ENCODE data around the gene ZNF469. TPM values are rescaled to one million over a fixed set of nuclear protein-coding genes. Genes with fewer than 3 reads are reported as not detected.

Gene ZNF469
- total and polyA plus RNA-seq, 11 donors = 0.48 to 2.8 (median 1.00) TPM

DNA sequence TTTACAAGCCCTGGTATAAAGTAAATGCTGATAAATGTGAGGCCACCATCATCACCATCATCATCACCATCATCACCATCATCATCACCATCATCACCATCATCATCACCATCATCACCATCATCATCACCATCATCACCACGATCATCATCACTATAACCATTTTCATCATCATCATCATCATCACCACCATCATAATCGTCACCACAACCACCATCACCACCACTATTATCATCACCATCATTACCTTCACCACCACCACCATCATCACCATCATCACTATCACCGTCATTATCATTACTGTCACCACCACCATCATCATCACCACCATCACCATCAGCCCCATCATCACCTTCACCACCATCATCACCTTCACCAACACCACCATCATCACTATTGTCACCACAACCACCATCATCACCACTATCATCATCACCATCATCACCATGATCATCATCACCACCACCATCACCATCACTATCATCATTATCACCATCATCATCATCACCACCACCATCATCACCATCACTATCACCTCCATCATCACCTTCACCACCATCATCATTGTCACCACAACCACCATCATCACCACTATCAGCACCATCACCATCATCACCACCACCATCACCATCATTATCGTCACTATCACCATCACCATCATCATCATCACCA, 16.6 kb upstream of the ZNF469 start:
- Histone ChIP-seq H3K36me3 (no peaks in the 10 kb centered on the region), H3K27ac (no peak overlapping the region), H3K9me3 (peaks cover 0 to 17% (median 0%) of the 10 kb centered on the region in 12 donors), H3K4me1 (no peaks in the 10 kb centered on the region), H3K27me3 (peaks cover 0 to 13% (median 0%) of the 10 kb centered on the region in 9 donors), H3K4me3 (no peak overlapping the region)
- ATAC-seq (no peak), DNase-seq (no peak)
- 70 to 81% (median 74%) methylated on average over 4 of the region's 4 CpGs for WGBS, 4 donors
- intact Hi-C loops (cut with DNase I) = no loop called here
- no peak for TF ChIP-seq POLR2A (IDR thresholded peaks at IDR 0.05)
- TF ChIP-seq, protein P1, sequence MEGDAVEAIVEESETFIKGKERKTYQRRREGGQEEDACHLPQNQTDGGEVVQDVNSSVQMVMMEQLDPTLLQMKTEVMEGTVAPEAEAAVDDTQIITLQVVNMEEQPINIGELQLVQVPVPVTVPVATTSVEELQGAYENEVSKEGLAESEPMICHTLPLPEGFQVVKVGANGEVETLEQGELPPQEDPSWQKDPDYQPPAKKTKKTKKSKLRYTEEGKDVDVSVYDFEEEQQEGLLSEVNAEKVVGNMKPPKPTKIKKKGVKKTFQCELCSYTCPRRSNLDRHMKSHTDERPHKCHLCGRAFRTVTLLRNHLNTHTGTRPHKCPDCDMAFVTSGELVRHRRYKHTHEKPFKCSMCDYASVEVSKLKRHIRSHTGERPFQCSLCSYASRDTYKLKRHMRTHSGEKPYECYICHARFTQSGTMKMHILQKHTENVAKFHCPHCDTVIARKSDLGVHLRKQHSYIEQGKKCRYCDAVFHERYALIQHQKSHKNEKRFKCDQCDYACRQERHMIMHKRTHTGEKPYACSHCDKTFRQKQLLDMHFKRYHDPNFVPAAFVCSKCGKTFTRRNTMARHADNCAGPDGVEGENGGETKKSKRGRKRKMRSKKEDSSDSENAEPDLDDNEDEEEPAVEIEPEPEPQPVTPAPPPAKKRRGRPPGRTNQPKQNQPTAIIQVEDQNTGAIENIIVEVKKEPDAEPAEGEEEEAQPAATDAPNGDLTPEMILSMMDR (IDR thresholded peaks at IDR 0.05) = no peak

DNA sequence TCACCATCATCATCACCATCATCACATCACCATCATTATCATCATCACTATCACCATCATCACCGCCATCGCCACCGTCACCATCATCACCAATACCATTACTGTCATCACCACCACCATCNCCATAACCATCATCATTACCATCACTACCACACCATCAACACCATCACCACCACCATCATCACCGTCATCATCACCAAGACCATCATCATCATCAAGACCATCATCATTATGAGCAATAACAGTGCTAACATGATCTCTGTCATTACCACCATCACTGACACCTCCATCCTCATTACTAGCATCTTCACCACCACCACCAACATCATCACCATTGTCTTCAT, 16.1 kb upstream of the ZNF469 start:
- DNase-seq (peak in 1 of 5 donors; percentile 11), ATAC-seq (no peak)
- Histone ChIP-seq H3K27ac (no peak overlapping the region), H3K9me3 (peaks cover 0 to 17% (median 0%) of the 10 kb centered on the region in 12 donors), H3K4me1 (no peaks in the 10 kb centered on the region), H3K4me3 (no peak overlapping the region), H3K36me3 (no peaks in the 10 kb centered on the region), H3K27me3 (peaks cover 0 to 13% (median 0%) of the 10 kb centered on the region in 9 donors)
- intact Hi-C loops (cut with DNase I) = no loop called here
- no peak for TF ChIP-seq POLR2A (IDR thresholded peaks at IDR 0.05)
- TF ChIP-seq, protein P1 (IDR thresholded peaks at IDR 0.05) = no peak
- 96 to 98% (median 97%) methylated on average over 4 of the region's 4 CpGs for WGBS, 4 donors

DNA sequence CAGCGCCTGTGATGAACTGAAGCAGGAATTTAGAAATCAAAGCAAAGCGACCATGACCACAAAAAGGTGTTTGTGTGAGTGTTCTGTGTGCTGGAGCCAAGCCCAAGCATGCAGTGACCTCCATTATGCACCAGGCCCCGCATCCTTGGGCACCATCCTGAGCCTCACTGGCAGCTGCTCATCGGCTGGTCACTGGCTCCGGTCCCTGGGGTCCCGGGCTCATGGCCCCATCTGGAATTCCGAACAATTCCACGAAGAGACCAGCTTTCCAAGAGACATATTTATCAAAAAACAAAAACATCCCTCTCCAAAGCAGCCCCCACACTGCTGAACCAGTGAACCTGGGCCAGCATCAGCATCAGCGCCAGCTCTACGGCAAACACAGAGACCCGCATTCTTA, 15.2 kb upstream of the ZNF469 start:
- Histone ChIP-seq H3K36me3 (no peaks in the 10 kb centered on the region), H3K9me3 (peaks cover 0 to 10% (median 0%) of the 10 kb centered on the region in 12 donors), H3K4me1 (no peaks in the 10 kb centered on the region), H3K27me3 (peaks cover 0 to 6% (median 0%) of the 10 kb centered on the region in 9 donors), H3K4me3 (no peak overlapping the region), H3K27ac (no peak overlapping the region)
- 78 to 90% (median 82%) methylated on average over 11 of the region's 11 CpGs for WGBS, 4 donors
- no peak for TF ChIP-seq POLR2A (IDR thresholded peaks at IDR 0.05)
- TF ChIP-seq, protein P1 (IDR thresholded peaks at IDR 0.05) = no peak
- DNase-seq (peak in 3 of 5 donors; percentile 9 to 15 (median 9)), ATAC-seq (no peak)
- intact Hi-C loops (cut with DNase I) = no loop called here

DNA sequence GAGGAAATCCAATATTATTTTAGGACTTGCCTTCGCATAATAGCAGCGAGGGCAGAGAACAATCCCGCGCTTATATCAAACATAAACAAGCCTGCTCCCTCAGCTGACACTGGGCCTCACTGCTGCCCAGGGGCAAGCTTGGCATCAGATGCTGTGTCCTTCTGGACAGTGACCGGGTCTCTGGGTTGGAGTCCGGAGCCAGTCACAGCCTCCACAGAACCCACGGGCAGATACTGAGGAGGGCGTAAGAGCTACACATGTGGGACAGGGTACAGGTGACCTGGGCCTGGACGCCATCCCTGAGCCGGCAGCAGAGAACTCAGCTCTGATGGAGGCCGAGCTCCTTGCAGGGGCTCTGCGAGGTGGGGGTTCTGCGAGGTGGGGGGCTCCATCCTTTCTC, 14.7 kb upstream of the ZNF469 start:
- Histone ChIP-seq H3K4me3 (no peak overlapping the region), H3K27ac (no peak overlapping the region), H3K9me3 (peaks cover 0 to 7% (median 0%) of the 10 kb centered on the region in 12 donors), H3K36me3 (no peaks in the 10 kb centered on the region), H3K27me3 (peaks cover 0 to 6% (median 0%) of the 10 kb centered on the region in 9 donors), H3K4me1 (no peaks in the 10 kb centered on the region)
- DNase-seq (peak in 3 of 5 donors; percentile 10 to 51 (median 16)), ATAC-seq (no peak)
- WGBS, 4 donors = 77 to 89% (median 80%) methylated on average over 13 of the region's 13 CpGs
- TF ChIP-seq POLR2A (IDR thresholded peaks at IDR 0.05) = no peak
- TF ChIP-seq, protein P1 (IDR thresholded peaks at IDR 0.05) = no peak
- intact Hi-C loops (cut with DNase I) = no loop called here

Measured in heart left ventricle (tissue), 16 donors.